H1 (cell line): ENCODE results near the gene RSKR. TPM values are rescaled to one million over a fixed set of nuclear protein-coding genes. Genes with fewer than 3 reads are reported as not detected.

ENCODE experiments used
- CTCF ChIA-PET: fragments of 300-600 bp; sonication (Branson Sonifier 250); formaldehyde crosslinking; loops from one replicate; lab custom pipeline; 2021; ENCODE audit not compliant: partially characterized antibody; lab: Charles Lee
- POLR2A ChIA-PET: fragments of 300-600 bp; sonication (Branson Sonifier 250); formaldehyde crosslinking; loops from one replicate; lab custom pipeline; 2021; ENCODE audit warnings: inconsistent platforms; ENCODE audit not compliant: partially characterized antibody; lab: Charles Lee
- DNase-seq, 2 experiments: peaks; one replicate each; pipeline versions ENCODE4 v3.0.0 to v3.0.0-alpha.2; 2010 to 2022; ENCODE audit warnings: low spot score in 2 of 2, low read depth in 1 of 2, mixed read lengths in 1 of 2
- FAIRE-seq: peaks from 2 replicates; lab custom pipeline; 2011; peaks lifted over from hg19 to GRCh38; lab: Jason Lieb, UNC
- H2AFZ ChIP-seq: 2 replicates; pipeline ENCODE4 v1.8.1; 2012; ENCODE audit warnings: low read length, inconsistent platforms
- H2AK5ac ChIP-seq: 2 replicates; pipeline ENCODE4 v1.6.1; 2013; ENCODE audit warnings: low read depth, low read length
- H2BK120ac ChIP-seq: replicated peaks from 2 replicates; pipeline ENCODE3; 2013; ENCODE audit warnings: low read depth, low read length, inconsistent platforms
- H2BK12ac ChIP-seq: 2 replicates; pipeline ENCODE4 v1.6.1; 2013; ENCODE audit warnings: low read depth, low read length
- H2BK15ac ChIP-seq: 2 replicates; pipeline ENCODE4 v1.6.1; 2013; ENCODE audit warnings: low read length
- H2BK20ac ChIP-seq: 2 replicates; pipeline ENCODE4 v1.6.1; 2013; ENCODE audit warnings: low read length
- H2BK5ac ChIP-seq: 2 replicates; pipeline ENCODE4 v1.6.1; 2013; ENCODE audit warnings: low read depth, low read length
- H3K14ac ChIP-seq: 2 replicates; pipeline ENCODE4 v1.6.1; 2013; ENCODE audit warnings: inconsistent platforms; ENCODE audit not compliant: insufficient read length
- H3K18ac ChIP-seq: 2 replicates; pipeline ENCODE4 v1.6.1; 2013; ENCODE audit warnings: low read length; ENCODE audit errors: extremely low read depth
- H3K23ac ChIP-seq: 2 replicates; pipeline ENCODE4 v1.6.1; 2013; ENCODE audit warnings: inconsistent platforms; ENCODE audit not compliant: insufficient read length
- H3K23me2 ChIP-seq: 2 replicates; pipeline ENCODE4 v1.6.1; 2013; ENCODE audit warnings: low read depth, low read length
- H3K27ac ChIP-seq: 2 replicates; pipeline ENCODE4 v1.6.1; 2011; ENCODE audit warnings: low read depth, low read length, inconsistent platforms
- H3K27me3 ChIP-seq, 4 experiments: replicated peaks in 1 of 4; 1 replicate in 1 of 4; 2 replicates in 3 of 4; pipeline versions ENCODE4 v1.6.1 to v1.8.1; 2011 to 2013; ENCODE audit warnings: low read length in 3 of 4, mild to moderate bottlenecking in 3 of 4, inconsistent platforms in 2 of 4, mixed read lengths in 2 of 4, moderate library complexity in 1 of 4; ENCODE audit not compliant: control insufficient read depth in 3 of 4, insufficient read depth in 3 of 4; ENCODE audit errors: extremely low read depth in 1 of 4
- H3K36me3 ChIP-seq, 4 experiments: 2 replicates each; pipeline versions ENCODE4 v1.6.1 to v1.8.1; 2011 to 2013; ENCODE audit warnings: mild to moderate bottlenecking in 4 of 4, low read length in 3 of 4, moderate library complexity in 2 of 4, control low read depth in 1 of 4, inconsistent platforms in 1 of 4; ENCODE audit not compliant: insufficient read depth in 4 of 4, control insufficient read depth in 2 of 4
- H3K4ac ChIP-seq: replicated peaks from 2 replicates; pipeline ENCODE3; 2013; ENCODE audit warnings: low read length, low read depth, mixed read lengths, inconsistent platforms; ENCODE audit not compliant: insufficient read length
- H3K4me1 ChIP-seq, 4 experiments: replicated peaks in 1 of 4; 1 replicate in 1 of 4; 2 replicates in 3 of 4; pipeline versions ENCODE4 v1.6.1 to v1.8.1; 2011 to 2013; ENCODE audit warnings: low read length in 3 of 4, inconsistent platforms in 2 of 4, mixed read lengths in 1 of 4; ENCODE audit not compliant: insufficient read depth in 4 of 4, control insufficient read depth in 3 of 4
- H3K4me2 ChIP-seq, 2 experiments: 2 replicates each; pipeline versions ENCODE4 v1.6.1 to v1.8.1; 2011 to 2013; ENCODE audit warnings: low read depth in 2 of 2, low read length in 2 of 2, control low read depth in 1 of 2, inconsistent platforms in 1 of 2, mild to moderate bottlenecking in 1 of 2; ENCODE audit not compliant: insufficient read depth in 1 of 2
- H3K4me3 ChIP-seq, 4 experiments: fragments of 200-600, 300-600 bp in 1 of 4; sonication (generic), shearing (Covaris generic), sonication (Bioruptor Twin) in 1 of 4; 2 replicates each; pipeline versions ENCODE4 v1.5.1 to v1.8.1; 2011 to 2016; ENCODE audit warnings: low read length in 4 of 4, low read depth in 3 of 4, control low read depth in 2 of 4, inconsistent platforms in 2 of 4, mild to moderate bottlenecking in 2 of 4, mixed read lengths in 1 of 4, moderate library complexity in 1 of 4; ENCODE audit not compliant: insufficient read depth in 2 of 4; ENCODE audit errors: extremely low read depth in 1 of 4
- H3K56ac ChIP-seq: replicated peaks from 2 replicates; pipeline ENCODE3; 2013; ENCODE audit warnings: low read depth, mild to moderate bottlenecking, mixed read lengths, low read length, inconsistent platforms; ENCODE audit not compliant: insufficient read length
- H3K79me1 ChIP-seq: 2 replicates; pipeline ENCODE4 v1.6.1; 2013; ENCODE audit warnings: low read depth, low read length, control low read depth
- H3K79me2 ChIP-seq, 2 experiments: 2 replicates each; pipeline versions ENCODE4 v1.6.1 to v1.8.1; 2012 to 2013; ENCODE audit warnings: low read length in 2 of 2, mild to moderate bottlenecking in 2 of 2, inconsistent platforms in 1 of 2; ENCODE audit not compliant: insufficient read depth in 2 of 2, control insufficient read depth in 1 of 2
- H3K9ac ChIP-seq, 4 experiments: replicated peaks in 1 of 4; 1 replicate in 1 of 4; 2 replicates in 3 of 4; pipeline versions ENCODE4 v1.6.1 to v1.8.1; 2011 to 2013; ENCODE audit warnings: low read depth in 3 of 4, low read length in 3 of 4, control low read depth in 2 of 4, mild to moderate bottlenecking in 2 of 4, moderate library complexity in 2 of 4, inconsistent platforms in 1 of 4; ENCODE audit errors: extremely low read depth in 1 of 4
- H3K9me3 ChIP-seq, 2 experiments: 2 replicates each; pipeline versions ENCODE4 v1.6.1 to v1.8.1; 2012 to 2013; ENCODE audit warnings: mild to moderate bottlenecking in 2 of 2, moderate library complexity in 2 of 2, control low read depth in 1 of 2, inconsistent platforms in 1 of 2, low read depth in 1 of 2, low read length in 1 of 2, mixed read lengths in 1 of 2; ENCODE audit not compliant: insufficient read depth in 2 of 2
- H4K20me1 ChIP-seq, 2 experiments: replicated peaks in 1 of 2; 2 replicates each; pipeline versions ENCODE3 to v1.8.1; 2011 to 2013; ENCODE audit warnings: inconsistent platforms in 2 of 2, low read length in 2 of 2, mild to moderate bottlenecking in 1 of 2; ENCODE audit not compliant: insufficient read depth in 2 of 2, control insufficient read depth in 1 of 2
- H4K5ac ChIP-seq: 2 replicates; pipeline ENCODE4 v1.6.1; 2013; ENCODE audit warnings: low read length, low read depth, mixed read lengths, inconsistent platforms; ENCODE audit not compliant: insufficient read length
- H4K8ac ChIP-seq: 2 replicates; pipeline ENCODE4 v1.8.0; 2013; ENCODE audit warnings: mild to moderate bottlenecking, moderate library complexity, low read length, inconsistent platforms; ENCODE audit not compliant: insufficient read depth; ENCODE audit errors: extremely low read depth
- H4K91ac ChIP-seq: replicated peaks from 2 replicates; pipeline ENCODE3; 2013; ENCODE audit warnings: low read length, mixed read lengths, inconsistent platforms; ENCODE audit not compliant: insufficient read length
- ASH2L ChIP-seq: fragments of 200-600, 300-600 bp; sonication (generic); IDR thresholded peaks from one replicate; pipeline ENCODE4 v1.7.1; 2017; ENCODE audit warnings: low read length
- BCL11A ChIP-seq, 2 experiments: IDR thresholded peaks; one replicate each; pipeline ENCODE4 v1.6.1; 2011; ENCODE audit warnings: low read depth in 2 of 2, low read length in 2 of 2, mild to moderate bottlenecking in 2 of 2
- CTBP2 ChIP-seq: IDR thresholded peaks from 2 replicates; pipeline ENCODE4 v1.7.0; 2011; ENCODE audit warnings: borderline replicate concordance, mild to moderate bottlenecking, moderate library complexity, mixed read lengths, low read length; ENCODE audit not compliant: insufficient read depth, insufficient read length
- FOSL1 ChIP-seq: IDR thresholded peaks from 2 replicates; pipeline ENCODE4 v1.6.1; 2011; ENCODE audit warnings: mild to moderate bottlenecking, low read depth, low read length, moderate library complexity; ENCODE audit not compliant: insufficient read depth
- KDM1A ChIP-seq: fragments of 200-600, 300-600 bp; sonication (generic); IDR thresholded peaks from 2 replicates; pipeline ENCODE4 v1.7.1; 2016; ENCODE audit warnings: mild to moderate bottlenecking, low read length, borderline replicate concordance
- NANOG ChIP-seq: IDR thresholded peaks from 2 replicates; pipeline ENCODE4 v1.6.1; 2011; ENCODE audit warnings: low read length, low read depth, mild to moderate bottlenecking, inconsistent platforms; ENCODE audit not compliant: insufficient read depth, poor library complexity, severe bottlenecking
- NRF1 ChIP-seq: IDR thresholded peaks from 2 replicates; pipeline ENCODE4 v1.6.1; 2011; ENCODE audit warnings: mild to moderate bottlenecking, low read depth, low read length, improper control_type of control experiment
- POLR2AphosphoS5 ChIP-seq: IDR thresholded peaks from 2 replicates; pipeline ENCODE4 v1.6.1; 2011; ENCODE audit warnings: low read depth, low read length
- POU5F1 ChIP-seq: IDR thresholded peaks from 2 replicates; pipeline ENCODE4 v1.6.1; 2011; ENCODE audit warnings: low read depth, mild to moderate bottlenecking, low read length, moderate library complexity
- RBBP5 ChIP-seq: IDR thresholded peaks from 2 replicates; pipeline ENCODE4 v1.7.1; 2012; ENCODE audit warnings: low read depth, mild to moderate bottlenecking, inconsistent platforms, low read length, moderate library complexity, borderline replicate concordance
- RNF2 ChIP-seq: fragments of 200-900, 300-1000 bp; sonication (generic); IDR thresholded peaks from 2 replicates; pipeline ENCODE4 v1.7.1; 2016; ENCODE audit warnings: borderline replicate concordance, low read depth, mild to moderate bottlenecking, antibody characterized with exemption, low read length; ENCODE audit not compliant: poor library complexity, severe bottlenecking; ENCODE audit errors: missing control alignments
- SIRT6 ChIP-seq: IDR thresholded peaks from one replicate; pipeline ENCODE4 v1.7.1; 2012; ENCODE audit warnings: low read length, inconsistent platforms
- SP2 ChIP-seq: IDR thresholded peaks from 2 replicates; pipeline ENCODE4 v1.6.1; 2012; ENCODE audit warnings: mild to moderate bottlenecking, low read length, inconsistent platforms
- WGBS, 2 experiments: shearing (Covaris generic) in 1 of 2; methylation state at CpG; one replicate each; pipeline versions ENCODE4 v1.1.6 to v1.1.7; 2013 to 2015; ENCODE audit warnings: low lambda C conversion rate in 2 of 2, mixed read lengths in 2 of 2, inconsistent platforms in 1 of 2, low coverage in 1 of 2, missing lambda C conversion rate in 1 of 2; ENCODE audit not compliant: insufficient replicate concordance in 2 of 2, insufficient coverage in 1 of 2, insufficient read length in 1 of 2; ENCODE audit errors: extremely low coverage in 1 of 2, missing lambda C conversion rate in 1 of 2; 5-methylcytosine and 5-hydroxymethylcytosine counted together
- polyA plus RNA-seq, 7 experiments: library from polyadenylated mRNA; depleted of rRNA in 3 of 7; stranded (reverse) in 5 of 7; unstranded in 2 of 7; fragments of >200 nt in 5 of 7; fragments of 200-250 nt in 2 of 7; gene quantifications; 1 replicate in 5 of 7; 2 replicates in 1 of 7; 4 replicates in 1 of 7; pipeline versions ENCODE4 v1.2.1 to v1.2.3, GENCODE V29; 2011 to 2013; ENCODE audit warnings: missing spikeins in 2 of 7, mixed read lengths in 2 of 7
- total RNA-seq: library from RNA; stranded (reverse); fragmentation: NEBNext Ultra II Directional; extraction: Animal tissue kit (Norgen Biotek cat#: 25700); gene quantifications from 2 replicates; pipeline ENCODE4 v1.2.1, GENCODE V29; 2021

Gene RSKR
- total and polyA plus RNA-seq, 2 of the 8 experiments (the other 6 are each of a cell fraction or from before 2014, with no cell fraction given), result 24.1 to 28.5 TPM

DNA sequence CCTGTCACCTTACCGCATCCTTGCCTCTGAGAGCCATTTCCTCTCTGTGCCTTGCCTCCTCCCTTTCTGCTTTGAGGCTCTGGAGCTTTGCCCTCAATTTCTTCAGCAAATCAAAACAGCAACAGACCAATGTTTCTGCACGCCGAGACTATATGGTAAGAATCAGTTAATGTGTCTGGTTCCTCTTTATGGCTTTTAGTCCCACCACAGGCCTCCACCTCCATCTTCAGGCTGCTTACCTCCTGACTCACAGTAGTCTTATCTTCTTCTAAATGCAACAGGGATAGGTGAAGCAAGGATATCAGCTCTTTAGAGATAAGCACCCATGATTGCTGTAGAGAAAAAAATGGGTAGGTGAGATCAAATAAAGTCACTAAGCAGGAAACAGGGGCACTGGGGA is 28.1 kb downstream of the RSKR start:
- WGBS, 2 experiments, result 87% methylated on average over 3 of the region's 3 CpGs; no CpG with 5 or more reads in 1 of the 2 experiments
- Histone ChIP-seq H4K20me1 (peaks cover 1 to 4% of the 10 kb centered on the region in 2 experiments), H3K9ac (no peak overlapping the region), H2BK20ac (no peak overlapping the region), H4K5ac (no peak overlapping the region), H3K56ac (no peak overlapping the region), H2BK5ac (no peak overlapping the region), H2AK5ac (no peak overlapping the region), H4K8ac (no peak overlapping the region), H3K9me3 (no peaks in the 10 kb centered on the region), H3K23me2 (no peaks in the 10 kb centered on the region), H3K27me3 (no peaks in the 10 kb centered on the region), H3K4me2 (no peak overlapping the region), H2BK12ac (no peak overlapping the region), H2BK15ac (no peak overlapping the region), H3K4me1 (no peaks in the 10 kb centered on the region), H3K18ac (no peak overlapping the region), H3K27ac (no peak overlapping the region), H3K23ac (no peak overlapping the region), H3K36me3 (peaks cover 43 to 82% (median 67%) of the 10 kb centered on the region in 4 experiments), H2BK120ac (no peak overlapping the region), H3K4me3 (no peak overlapping the region), H2AFZ (no peak overlapping the region), H4K91ac (no peak overlapping the region), H3K4ac (no peak overlapping the region), H3K14ac (no peak overlapping the region), H3K79me2 (0 out of 4 replicates have a peak, but pooled peaks cover 0 to 3% of the 10 kb centered on the region in 2 experiments), H3K79me1 (no peaks in the 10 kb centered on the region)
- no peak for DNase-seq
- ChIA-PET CTCF (interaction anchor here (1.8 kb wide), 1 partner anchor 37 kb away, joined by 4 read pairs; no protein-coding TSS in a partner anchor), POLR2A (interaction anchor here (1.0 to 2.3 kb wide), 6 partner anchors 9 to 116 kb away, joined by 3 to 10 read pairs (median 4); partner anchors contain the start of gene ALDOC)
- no peak for FAIRE-seq
- no peak for TF ChIP-seq NANOG
- TF ChIP-seq POLR2AphosphoS5, result no peak
- no peak for TF ChIP-seq ASH2L
- no peak for TF ChIP-seq SIRT6
- no peak for TF ChIP-seq SP2
- no peak for TF ChIP-seq RBBP5
- TF ChIP-seq POU5F1, result no peak
- TF ChIP-seq KDM1A, result no peak
- TF ChIP-seq RNF2, result no peak
- TF ChIP-seq BCL11A (IDR thresholded peaks at IDR 0.05; ENCODE audit: low read depth in 2 of 2, low read length in 2 of 2), result no peak
- TF ChIP-seq FOSL1, result no peak
- TF ChIP-seq NRF1, result no peak
- TF ChIP-seq CTBP2, result no peak
